ENCODE measurements around the gene CENPB.
A peak's percentile ranks its signal among the peaks of the same experiment; 100 is the strongest.

CENPB gene

DNA sequence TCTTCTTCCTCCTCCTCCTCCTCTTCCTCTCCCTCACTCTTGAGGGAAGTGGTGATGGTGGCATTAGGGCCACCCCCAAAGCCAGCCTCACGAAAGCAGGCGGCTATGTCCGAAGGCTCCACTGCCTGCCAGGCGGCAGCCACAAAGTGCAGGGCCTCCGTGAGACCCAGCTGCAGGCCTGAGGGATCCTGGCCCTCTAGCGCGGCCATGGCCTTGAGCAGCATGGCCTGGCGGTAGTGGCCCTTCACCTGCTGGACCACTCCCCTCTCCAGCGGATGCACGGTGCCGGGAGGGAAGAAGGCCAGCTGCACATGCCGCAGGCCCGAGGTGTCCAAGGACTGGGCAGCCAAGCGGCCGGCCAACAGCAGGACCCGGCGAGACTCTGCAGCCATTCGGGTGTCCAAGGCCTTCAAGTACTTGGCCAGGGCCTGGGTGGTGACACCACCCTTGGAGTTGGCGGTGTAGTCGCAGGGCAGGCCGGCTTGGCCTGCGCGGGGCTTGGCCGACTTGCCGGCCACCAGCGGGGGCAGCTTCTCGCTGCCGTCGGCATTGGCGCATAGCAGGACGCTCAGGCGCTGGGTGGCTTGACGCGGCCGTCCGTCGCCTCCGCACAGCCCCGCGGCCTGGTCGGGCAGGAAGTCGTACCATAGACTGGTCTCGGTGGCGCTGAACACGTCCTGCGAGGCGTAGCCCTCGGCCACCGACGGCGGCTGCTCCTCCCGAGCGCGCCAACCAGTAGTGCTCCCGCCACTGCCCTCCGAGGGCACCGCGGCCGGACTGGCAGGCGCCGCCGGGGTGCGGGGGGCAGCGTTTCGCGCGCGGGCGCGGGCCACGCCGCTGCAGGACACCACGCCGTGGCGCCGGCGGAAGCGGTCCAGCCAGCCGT lies 1.1 kb downstream of the CENPB start:
- H3K27ac ChIP-seq (replicated peaks) = no peak overlapping the region
- DNase-seq (ENCODE audit: low read depth in 1 of 2, low spot score in 1 of 2) = no peak
- TF ChIP-seq POLR2AphosphoS5 (IDR thresholded peaks at IDR 0.05; ENCODE audit: low read depth) (0 out of 2 replicates have a peak, but pooled peaks have one; percentile 17), GABPA (IDR thresholded peaks at IDR 0.05; ENCODE audit: low read depth) (no peak)

GRCh38 chr20:3784863-3785239 lies 1.7 kb downstream of the CENPB start:
- no peak for DNase-seq (ENCODE audit: low read depth in 1 of 2, low spot score in 1 of 2)
- Histone ChIP-seq H3K4me3 (replicated peaks; ENCODE audit: insufficient read depth, low read length) (no peak overlapping the region), H3K27me3 (ENCODE audit: insufficient read depth, poor library complexity, severe bottlenecking) (peaks cover 3% of the 10 kb centered on the region), H3K27ac (replicated peaks) (no peak overlapping the region)
- TF ChIP-seq POLR2AphosphoS5 (IDR thresholded peaks at IDR 0.05; ENCODE audit: low read depth) (peak; percentile 46; the same call in 1 of the 2 replicates), GABPA (IDR thresholded peaks at IDR 0.05; ENCODE audit: low read depth) (no peak)

More for the DNA sequence above, 1.1 kb downstream of the CENPB start:
- peak overlapping the region; percentile 46 for H3K4me3 ChIP-seq (replicated peaks; ENCODE audit: insufficient read depth, low read length)
- H3K27me3 ChIP-seq (ENCODE audit: insufficient read depth, poor library complexity, severe bottlenecking) = no peaks in the 10 kb centered on the region

DNA sequence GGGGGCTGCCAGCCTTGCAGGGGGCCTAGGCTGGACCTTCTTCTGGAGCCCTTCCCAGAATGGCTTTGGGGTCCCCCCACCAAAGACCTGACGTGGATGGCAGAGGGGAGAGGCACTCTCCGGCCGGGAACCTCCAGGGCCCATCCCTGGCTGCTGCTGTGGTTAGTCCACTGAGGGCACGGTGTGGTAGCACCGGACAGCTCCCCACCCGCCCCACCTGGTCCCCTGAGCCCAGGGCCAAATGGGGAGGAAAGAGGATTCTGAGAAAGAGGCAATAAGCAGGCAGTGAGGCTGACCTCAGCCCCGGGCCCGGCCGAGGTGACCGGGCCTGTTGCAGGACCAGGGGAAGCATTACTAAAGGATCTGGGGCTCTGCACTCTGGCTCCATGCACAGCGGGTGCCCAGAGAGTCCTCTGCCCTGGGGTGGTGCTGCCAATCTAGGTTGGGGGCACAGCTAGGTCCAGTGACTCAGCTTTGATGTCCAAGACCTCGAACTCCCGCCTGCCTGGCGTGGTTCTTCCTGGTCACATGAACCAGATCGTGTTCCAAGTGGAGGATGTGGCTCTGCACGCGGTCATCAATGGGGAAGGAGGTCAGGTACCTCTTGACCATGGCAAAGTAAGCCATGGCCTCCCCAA lies 2.2 kb downstream of the CENPB start:
- Histone ChIP-seq H3K27me3 (ENCODE audit: insufficient read depth, poor library complexity, severe bottlenecking) (peaks cover 8% of the 10 kb centered on the region), H3K27ac (replicated peaks) (no peak overlapping the region), H3K4me3 (replicated peaks; ENCODE audit: insufficient read depth, low read length) (no peak overlapping the region)
- no peak for DNase-seq (ENCODE audit: low read depth in 1 of 2, low spot score in 1 of 2)
- TF ChIP-seq REST (IDR thresholded peaks at IDR 0.05; ENCODE audit: insufficient replicate concordance, low read depth) (peak; percentile 77), SPI1 (IDR thresholded peaks at IDR 0.05; ENCODE audit: borderline replicate concordance, low read depth) (no peak), POLR2AphosphoS5 (IDR thresholded peaks at IDR 0.05; ENCODE audit: low read depth) (no peak), GABPA (IDR thresholded peaks at IDR 0.05; ENCODE audit: low read depth) (no peak)
- TF ChIP-seq, protein P1, sequence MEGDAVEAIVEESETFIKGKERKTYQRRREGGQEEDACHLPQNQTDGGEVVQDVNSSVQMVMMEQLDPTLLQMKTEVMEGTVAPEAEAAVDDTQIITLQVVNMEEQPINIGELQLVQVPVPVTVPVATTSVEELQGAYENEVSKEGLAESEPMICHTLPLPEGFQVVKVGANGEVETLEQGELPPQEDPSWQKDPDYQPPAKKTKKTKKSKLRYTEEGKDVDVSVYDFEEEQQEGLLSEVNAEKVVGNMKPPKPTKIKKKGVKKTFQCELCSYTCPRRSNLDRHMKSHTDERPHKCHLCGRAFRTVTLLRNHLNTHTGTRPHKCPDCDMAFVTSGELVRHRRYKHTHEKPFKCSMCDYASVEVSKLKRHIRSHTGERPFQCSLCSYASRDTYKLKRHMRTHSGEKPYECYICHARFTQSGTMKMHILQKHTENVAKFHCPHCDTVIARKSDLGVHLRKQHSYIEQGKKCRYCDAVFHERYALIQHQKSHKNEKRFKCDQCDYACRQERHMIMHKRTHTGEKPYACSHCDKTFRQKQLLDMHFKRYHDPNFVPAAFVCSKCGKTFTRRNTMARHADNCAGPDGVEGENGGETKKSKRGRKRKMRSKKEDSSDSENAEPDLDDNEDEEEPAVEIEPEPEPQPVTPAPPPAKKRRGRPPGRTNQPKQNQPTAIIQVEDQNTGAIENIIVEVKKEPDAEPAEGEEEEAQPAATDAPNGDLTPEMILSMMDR (IDR thresholded peaks at IDR 0.05; ENCODE audit: insufficient read depth, low read length) = no peak

- no peak overlapping the region for H3K27ac ChIP-seq (replicated peaks)
- DNase-seq (ENCODE audit: low read depth in 1 of 2, low spot score in 1 of 2) = no peak
- peaks cover 15% of the 10 kb centered on the region for H3K27me3 ChIP-seq (ENCODE audit: insufficient read depth, poor library complexity, severe bottlenecking)
- no peak for TF ChIP-seq SPI1 (IDR thresholded peaks at IDR 0.05; ENCODE audit: borderline replicate concordance, low read depth)
- TF ChIP-seq, protein P1 (IDR thresholded peaks at IDR 0.05; ENCODE audit: insufficient read depth, low read length) = no peak
- no peak overlapping the region for H3K4me3 ChIP-seq (replicated peaks; ENCODE audit: insufficient read depth, low read length)
These were observed 2.9 kb downstream of the CENPB start for GRCh38 chr20:3783511-3784195.

- no peak for DNase-seq (ENCODE audit: low read depth in 1 of 2, low spot score in 1 of 2)
- no peak overlapping the region for H3K27ac ChIP-seq (replicated peaks)
- no peak overlapping the region for H3K4me3 ChIP-seq (replicated peaks; ENCODE audit: insufficient read depth, low read length)
- TF ChIP-seq SPI1 (IDR thresholded peaks at IDR 0.05; ENCODE audit: borderline replicate concordance, low read depth) = no peak
- no peak for TF ChIP-seq REST (IDR thresholded peaks at IDR 0.05; ENCODE audit: insufficient replicate concordance, low read depth)
- TF ChIP-seq GABPA (IDR thresholded peaks at IDR 0.05; ENCODE audit: low read depth) = no peak
- TF ChIP-seq POLR2AphosphoS5 (IDR thresholded peaks at IDR 0.05; ENCODE audit: low read depth) = no peak
- TF ChIP-seq, protein P1 (IDR thresholded peaks at IDR 0.05; ENCODE audit: insufficient read depth, low read length) = no peak
- H3K27me3 ChIP-seq (ENCODE audit: insufficient read depth, poor library complexity, severe bottlenecking) = peaks cover 21% of the 10 kb centered on the region
These were observed 3.5 kb downstream of the CENPB start for GRCh38 chr20:3783068-3783489.

All from HL-60 (cell line).